ENCODE measurements around the gene ZDHHC11B. TPM values are rescaled to one million over a fixed set of nuclear protein-coding genes. Genes with fewer than 3 reads are reported as not detected.
"Not testable (repeated sequence)": the region's sequence is repeated elsewhere in the genome, so short reads cannot be mapped to it uniquely, and the experiment has no call there.

ZDHHC11B gene
- total RNA-seq, 2 donors from 2014 or later: 0.75 to 1.3 TPM

- not testable (repeated sequence) for H3K4me3 Mint-ChIP-seq
These were observed 13.3 kb downstream of the ZDHHC11B start for GRCh38 chr5:771087-771781.

DNA sequence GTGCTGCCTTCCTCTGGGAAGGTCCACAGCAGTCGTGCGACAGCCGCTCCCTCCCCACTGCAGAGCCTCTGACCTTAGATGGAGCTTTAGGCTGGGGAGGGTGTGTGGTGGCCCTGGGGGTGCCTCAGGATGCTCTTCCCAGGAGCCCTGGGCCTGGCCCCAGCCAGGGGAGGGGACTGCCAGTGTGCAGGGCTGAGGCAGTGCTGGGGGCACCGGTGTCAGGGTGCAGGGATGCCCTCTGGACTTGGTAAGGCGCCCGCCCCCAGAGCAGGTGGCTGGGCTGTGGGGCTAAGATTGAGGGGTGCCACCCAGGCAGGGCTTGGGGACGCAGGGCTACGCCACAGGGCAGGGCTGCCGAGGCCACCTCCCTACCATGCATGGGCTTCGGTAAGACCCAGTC is 13.9 kb downstream of the ZDHHC11B start:
- not testable (repeated sequence) for H3K36me3 ChIP-seq (ENCODE audit: control insufficient read depth, insufficient read depth, low read length); H3K27ac ChIP-seq (ENCODE audit: low read depth, low read length); H3K9me3 ChIP-seq (ENCODE audit: control insufficient read depth, low read length); H3K27me3 ChIP-seq (ENCODE audit: control insufficient read depth, insufficient read depth, low read length, poor library complexity, severe bottlenecking); H3K4me3 Mint-ChIP-seq; H3K4me3 ChIP-seq (ENCODE audit: low read length); H3K4me1 ChIP-seq (ENCODE audit: control insufficient read depth, insufficient read depth, low read length); H3K9me3 Mint-ChIP-seq; H3K9ac ChIP-seq (ENCODE audit: extremely low read depth, low read length, poor library complexity, severe bottlenecking); H3K4me1 Mint-ChIP-seq; H3K36me3 Mint-ChIP-seq (ENCODE audit: low read depth); H3K27ac Mint-ChIP-seq
- peaks cover 23% of the 10 kb centered on the region for H3K27me3 Mint-ChIP-seq (ENCODE audit: insufficient read depth)
- 92% methylated on average over 6 of the region's 10 CpGs; no CpG with 5 or more reads in 1 of the 2 experiments for WGBS, 2 experiments (ENCODE audit: insufficient coverage in 1 of 2, insufficient read length in 1 of 2)
- DNase-seq: peak; percentile 36

More at GRCh38 chr5:771087-771781, 13.3 kb downstream of the ZDHHC11B start:
- not testable (repeated sequence) for H3K27ac Mint-ChIP-seq; H3K9me3 Mint-ChIP-seq; H3K9me3 ChIP-seq (ENCODE audit: control insufficient read depth, low read length); H3K36me3 Mint-ChIP-seq (ENCODE audit: low read depth); H3K4me1 Mint-ChIP-seq; H3K27ac ChIP-seq (ENCODE audit: low read depth, low read length); H3K9ac ChIP-seq (ENCODE audit: extremely low read depth, low read length, poor library complexity, severe bottlenecking); H3K4me3 ChIP-seq (ENCODE audit: low read length); H3K36me3 ChIP-seq (ENCODE audit: control insufficient read depth, insufficient read depth, low read length); H3K4me1 ChIP-seq (ENCODE audit: control insufficient read depth, insufficient read depth, low read length)
- H3K27me3 Mint-ChIP-seq (ENCODE audit: insufficient read depth): peaks cover 26% of the 10 kb centered on the region
- DNase-seq: peak; percentile 36
- H3K27me3 ChIP-seq (ENCODE audit: control insufficient read depth, insufficient read depth, low read length, poor library complexity, severe bottlenecking): peaks cover 13% of the 10 kb centered on the region
- WGBS, 2 experiments (ENCODE audit: insufficient coverage in 1 of 2, insufficient read length in 1 of 2): 86 to 91% methylated on average over 8 to 18 of the region's 19 CpGs

DNA sequence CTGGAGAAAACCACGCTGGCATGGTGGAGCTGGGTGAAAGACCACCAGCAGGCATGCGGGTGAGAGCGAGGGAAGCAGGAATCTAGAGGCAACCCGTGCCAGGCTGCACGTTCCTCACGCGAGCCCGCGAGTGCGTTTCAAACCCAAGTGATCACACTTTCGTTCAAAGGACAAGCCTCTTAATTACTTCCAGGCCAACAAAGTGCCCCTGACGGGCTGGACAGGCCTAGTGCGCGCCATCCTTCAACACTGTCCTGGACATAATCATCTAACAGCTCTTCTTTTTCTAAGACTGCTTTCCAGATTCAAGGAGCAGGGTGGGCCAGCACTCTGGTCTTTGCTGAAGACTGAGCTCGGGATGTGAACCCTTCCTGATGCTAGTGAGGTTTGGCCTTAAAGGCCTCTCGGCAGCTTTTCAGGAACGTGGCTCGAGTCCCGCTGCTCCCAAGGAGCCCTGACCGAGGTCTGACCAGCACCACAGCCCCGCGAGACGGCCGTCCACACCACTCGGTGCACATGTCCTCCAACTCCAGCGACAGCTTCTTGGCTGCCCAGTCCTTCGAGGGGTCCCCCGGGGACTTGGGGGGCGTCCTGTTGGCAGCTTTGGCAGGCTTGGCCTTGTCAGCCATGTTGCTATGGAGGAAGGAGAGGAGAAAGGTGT is 14.9 kb downstream of the ZDHHC11B start:
- peaks cover 20% of the 10 kb centered on the region for H3K27me3 Mint-ChIP-seq (ENCODE audit: insufficient read depth)
- not testable (repeated sequence) for H3K27me3 ChIP-seq (ENCODE audit: control insufficient read depth, insufficient read depth, low read length, poor library complexity, severe bottlenecking); H3K27ac ChIP-seq (ENCODE audit: low read depth, low read length); H3K27ac Mint-ChIP-seq; H3K9me3 ChIP-seq (ENCODE audit: control insufficient read depth, low read length); H3K4me1 ChIP-seq (ENCODE audit: control insufficient read depth, insufficient read depth, low read length); H3K36me3 ChIP-seq (ENCODE audit: control insufficient read depth, insufficient read depth, low read length); H3K4me3 Mint-ChIP-seq; H3K36me3 Mint-ChIP-seq (ENCODE audit: low read depth); H3K4me3 ChIP-seq (ENCODE audit: low read length); H3K9ac ChIP-seq (ENCODE audit: extremely low read depth, low read length, poor library complexity, severe bottlenecking); H3K4me1 Mint-ChIP-seq; H3K9me3 Mint-ChIP-seq
- DNase-seq: peak; percentile 33
- WGBS, 2 experiments (ENCODE audit: insufficient coverage in 1 of 2, insufficient read length in 1 of 2): 93 to 100% methylated on average over 1 to 23 of the region's 29 CpGs

DNA sequence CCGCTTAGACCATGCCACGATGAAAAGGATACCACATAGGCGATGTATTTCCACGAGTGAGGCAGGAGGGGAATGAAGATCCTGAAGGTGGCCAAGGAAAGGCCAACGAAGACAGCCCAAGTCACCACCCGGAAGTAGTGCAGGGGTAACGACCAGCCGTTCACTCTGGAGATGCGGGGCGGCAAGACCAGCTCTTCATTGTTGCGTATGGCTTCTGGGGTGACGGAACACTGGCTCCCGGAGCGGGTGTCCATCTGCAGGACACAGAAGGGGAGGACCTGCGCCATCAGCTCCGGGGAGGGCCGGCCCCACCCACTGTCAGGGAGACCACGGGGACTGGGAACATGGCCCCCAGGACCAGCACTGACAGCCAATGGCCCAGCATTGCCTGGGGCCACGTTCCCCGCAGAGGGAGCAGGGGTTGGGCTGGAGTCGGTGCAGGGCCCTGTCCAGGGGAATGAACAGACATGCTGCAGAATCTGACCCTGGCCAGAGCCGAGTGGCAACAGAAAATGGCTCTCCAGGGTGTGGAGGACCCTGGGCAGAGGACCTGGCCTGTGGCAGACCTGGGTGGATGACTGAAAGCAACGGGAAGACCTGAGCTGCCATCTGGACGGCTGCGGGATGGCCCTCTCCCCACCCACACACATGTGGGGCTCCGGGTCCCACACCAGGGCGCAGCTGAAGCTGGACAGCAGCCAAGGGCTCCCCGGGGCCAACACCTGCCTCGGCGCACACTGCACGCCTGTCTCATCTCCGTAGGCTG is 17.7 kb downstream of the ZDHHC11B start:
- Histone ChIP-seq H3K36me3 (ENCODE audit: control insufficient read depth, insufficient read depth, low read length) (no peaks in the 10 kb centered on the region), H3K9me3 (ENCODE audit: control insufficient read depth, low read length) (no peaks in the 10 kb centered on the region), H3K4me1 (ENCODE audit: control insufficient read depth, insufficient read depth, low read length) (no peaks in the 10 kb centered on the region), H3K9ac (ENCODE audit: extremely low read depth, low read length, poor library complexity, severe bottlenecking) (no peak overlapping the region), H3K27me3 (ENCODE audit: control insufficient read depth, insufficient read depth, low read length, poor library complexity, severe bottlenecking) (no peaks in the 10 kb centered on the region), H3K27ac (ENCODE audit: low read depth, low read length) (no peak overlapping the region), H3K4me3 (ENCODE audit: low read length) (no peak overlapping the region)
- WGBS, 2 experiments (ENCODE audit: insufficient coverage in 1 of 2, insufficient read length in 1 of 2): 84 to 86% methylated on average over 20 to 32 of the region's 32 CpGs
- TF ChIP-seq, protein P1, sequence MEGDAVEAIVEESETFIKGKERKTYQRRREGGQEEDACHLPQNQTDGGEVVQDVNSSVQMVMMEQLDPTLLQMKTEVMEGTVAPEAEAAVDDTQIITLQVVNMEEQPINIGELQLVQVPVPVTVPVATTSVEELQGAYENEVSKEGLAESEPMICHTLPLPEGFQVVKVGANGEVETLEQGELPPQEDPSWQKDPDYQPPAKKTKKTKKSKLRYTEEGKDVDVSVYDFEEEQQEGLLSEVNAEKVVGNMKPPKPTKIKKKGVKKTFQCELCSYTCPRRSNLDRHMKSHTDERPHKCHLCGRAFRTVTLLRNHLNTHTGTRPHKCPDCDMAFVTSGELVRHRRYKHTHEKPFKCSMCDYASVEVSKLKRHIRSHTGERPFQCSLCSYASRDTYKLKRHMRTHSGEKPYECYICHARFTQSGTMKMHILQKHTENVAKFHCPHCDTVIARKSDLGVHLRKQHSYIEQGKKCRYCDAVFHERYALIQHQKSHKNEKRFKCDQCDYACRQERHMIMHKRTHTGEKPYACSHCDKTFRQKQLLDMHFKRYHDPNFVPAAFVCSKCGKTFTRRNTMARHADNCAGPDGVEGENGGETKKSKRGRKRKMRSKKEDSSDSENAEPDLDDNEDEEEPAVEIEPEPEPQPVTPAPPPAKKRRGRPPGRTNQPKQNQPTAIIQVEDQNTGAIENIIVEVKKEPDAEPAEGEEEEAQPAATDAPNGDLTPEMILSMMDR (conservative IDR thresholded peaks at IDR 0.05): no peak
- Mint-ChIP-seq H3K36me3 (ENCODE audit: low read depth) (no peaks in the 10 kb centered on the region), H3K4me3 (no peak overlapping the region), H3K4me1 (no peaks in the 10 kb centered on the region), H3K9me3 (peaks cover 14% of the 10 kb centered on the region), H3K27ac (no peak overlapping the region), H3K27me3 (ENCODE audit: insufficient read depth) (peaks cover 13% of the 10 kb centered on the region)
- peak; percentile 36 for DNase-seq
